Measurements from ENCODE around the gene AGXT.

GRCh38 chr2:240865391-240865790 is 3.2 kb upstream of the AGXT start:
- no peak for TF ChIP-seq CTCF (IDR thresholded peaks at IDR 0.05; ENCODE audit: low read length)
- no peak for TF ChIP-seq EZH2 (IDR thresholded peaks at IDR 0.05; ENCODE audit: borderline replicate concordance, low read length)

Measured in OCI-LY1 (cell line).